Measurements from ENCODE around the gene MALT1.

GRCh38 chr18:58766164-58766563 is 94.9 kb downstream of the MALT1 start:
- TF ChIP-seq CTCF (IDR thresholded peaks at IDR 0.05) (no peak), POLR2A (IDR thresholded peaks at IDR 0.05) (no peak)
